Mesenchymal stem cell (in vitro differentiated cells and primary cell): Measurements from ENCODE around the gene PPM1D.

Source experiments
- DNase-seq: peaks from one replicate; pipeline ENCODE4 v3.0.0-alpha.2; 2013
- H2AFZ ChIP-seq: one replicate; pipeline ENCODE4 v1.6.1; 2013; ENCODE audit warnings: low read depth, mild to moderate bottlenecking, control low read depth, inconsistent platforms, low read length, moderate library complexity
- H2AK5ac ChIP-seq: 2 replicates; pipeline ENCODE4 v1.6.1; 2013; ENCODE audit warnings: low read length, moderate library complexity, mild to moderate bottlenecking, inconsistent platforms; ENCODE audit not compliant: severe bottlenecking
- H2BK120ac ChIP-seq: one replicate; pipeline ENCODE4 v1.6.1; 2013; ENCODE audit warnings: low read depth, mild to moderate bottlenecking, inconsistent platforms, low read length, moderate library complexity
- H2BK12ac ChIP-seq, 2 experiments: one replicate each; pipeline ENCODE4 v1.6.1; 2013; ENCODE audit warnings: inconsistent platforms in 2 of 2, low read length in 2 of 2, mild to moderate bottlenecking in 2 of 2, moderate library complexity in 2 of 2, control low read depth in 1 of 2
- H2BK15ac ChIP-seq: one replicate; pipeline ENCODE4 v1.6.1; 2013; ENCODE audit warnings: mild to moderate bottlenecking, low read depth, inconsistent platforms; ENCODE audit not compliant: poor library complexity, severe bottlenecking
- H2BK5ac ChIP-seq: 2 replicates; pipeline ENCODE4 v1.6.1; 2013; ENCODE audit warnings: low read depth, mild to moderate bottlenecking, low read length, control low read depth, inconsistent platforms; ENCODE audit not compliant: poor library complexity, severe bottlenecking
- H3K14ac ChIP-seq, 2 experiments: one replicate each; pipeline ENCODE4 v1.6.1; 2013; ENCODE audit warnings: inconsistent platforms in 2 of 2, low read length in 2 of 2, control low read depth in 1 of 2, mild to moderate bottlenecking in 1 of 2, moderate library complexity in 1 of 2
- H3K18ac ChIP-seq, 2 experiments: one replicate each; pipeline ENCODE4 v1.6.1; 2013; ENCODE audit warnings: inconsistent platforms in 2 of 2, low read length in 2 of 2, control low read depth in 1 of 2, low read depth in 1 of 2, mild to moderate bottlenecking in 1 of 2
- H3K23ac ChIP-seq, 2 experiments: one replicate each; pipeline ENCODE4 v1.6.1; 2013; ENCODE audit warnings: inconsistent platforms in 2 of 2, low read length in 2 of 2, mild to moderate bottlenecking in 2 of 2, moderate library complexity in 2 of 2, control low read depth in 1 of 2
- H3K27ac ChIP-seq: 2 replicates; pipeline ENCODE4 v1.5.1; 2013; ENCODE audit warnings: mild to moderate bottlenecking, moderate library complexity, low read length, control low read depth, inconsistent platforms; ENCODE audit not compliant: poor library complexity, severe bottlenecking
- H3K27me3 ChIP-seq, 2 experiments: 2 replicates each; pipeline versions ENCODE4 v1.6.1 to v1.7.0; 2013; ENCODE audit warnings: low read length in 2 of 2, mild to moderate bottlenecking in 2 of 2, moderate library complexity in 2 of 2, control low read depth in 1 of 2, inconsistent platforms in 1 of 2; ENCODE audit not compliant: control insufficient read depth in 1 of 2, insufficient read depth in 1 of 2
- H3K36me3 ChIP-seq, 2 experiments: 2 replicates each; pipeline versions ENCODE4 v1.6.1 to v1.7.0; 2013; ENCODE audit warnings: low read length in 2 of 2, control low read depth in 1 of 2, inconsistent platforms in 1 of 2, low read depth in 1 of 2, mild to moderate bottlenecking in 1 of 2; ENCODE audit not compliant: insufficient read depth in 2 of 2, control insufficient read depth in 1 of 2
- H3K4ac ChIP-seq, 2 experiments: one replicate each; pipeline ENCODE4 v1.6.1; 2013; ENCODE audit warnings: inconsistent platforms in 2 of 2, low read length in 2 of 2, mild to moderate bottlenecking in 2 of 2, moderate library complexity in 2 of 2, control low read depth in 1 of 2, low read depth in 1 of 2
- H3K4me1 ChIP-seq: 2 replicates; pipeline ENCODE4 v1.6.1; 2013; ENCODE audit warnings: low read depth, low read length, control low read depth; ENCODE audit not compliant: control insufficient read depth, insufficient read depth
- H3K4me2 ChIP-seq: 2 replicates; pipeline ENCODE4 v1.6.1; 2013; ENCODE audit warnings: low read length, mild to moderate bottlenecking, inconsistent platforms; ENCODE audit not compliant: poor library complexity, severe bottlenecking
- H3K4me3 ChIP-seq, 2 experiments: 2 replicates each; pipeline versions ENCODE4 v1.5.1 to v1.7.0; 2013; ENCODE audit warnings: low read length in 2 of 2, mild to moderate bottlenecking in 2 of 2, control low read depth in 1 of 2, low read depth in 1 of 2; ENCODE audit not compliant: insufficient read depth in 1 of 2
- H3K79me1 ChIP-seq: replicated peaks from 2 replicates; pipeline ENCODE4 v1.6.1; 2013; ENCODE audit warnings: mild to moderate bottlenecking, control low read depth, low read length, inconsistent platforms; ENCODE audit not compliant: poor library complexity, severe bottlenecking
- H3K9ac ChIP-seq: 2 replicates; pipeline ENCODE4 v1.7.0; 2013; ENCODE audit warnings: mild to moderate bottlenecking, low read length, moderate library complexity
- H3K9me3 ChIP-seq: 2 replicates; pipeline ENCODE4 v1.7.0; 2013; ENCODE audit warnings: mild to moderate bottlenecking, low read length; ENCODE audit not compliant: control insufficient read depth
- H4K8ac ChIP-seq: one replicate; pipeline ENCODE4 v1.6.1; 2013; ENCODE audit warnings: inconsistent platforms, mild to moderate bottlenecking, low read length, moderate library complexity
- H4K91ac ChIP-seq: one replicate; pipeline ENCODE4 v1.6.1; 2013; ENCODE audit warnings: mild to moderate bottlenecking, low read length, inconsistent platforms
- WGBS: methylation state at CpG from one replicate; pipeline ENCODE4 v1.1.7; 2013; ENCODE audit warnings: mixed read lengths; 5-methylcytosine and 5-hydroxymethylcytosine counted together

Gene PPM1D

GRCh38 chr17:60675997-60676396 is 76.0 kb downstream of the PPM1D start:
- no peak overlapping the region for H3K9ac ChIP-seq
- no peak overlapping the region for H3K27ac ChIP-seq
- no peak overlapping the region for H2BK15ac ChIP-seq
- no peak overlapping the region for H2AFZ ChIP-seq
- no peaks in the 10 kb centered on the region for H3K27me3 ChIP-seq
- no peak overlapping the region for H3K23ac ChIP-seq
- no peak overlapping the region for H4K8ac ChIP-seq
- no peak overlapping the region for H3K4me2 ChIP-seq
- no peak overlapping the region for H3K18ac ChIP-seq
- peaks cover 0 to 4% of the 10 kb centered on the region in 2 experiments for H3K36me3 ChIP-seq
- no peak overlapping the region for H2BK120ac ChIP-seq
- 96% methylated on average over 5 of the region's 6 CpGs for WGBS
- H3K4ac ChIP-seq = no peak overlapping the region
- no peak overlapping the region for H2BK5ac ChIP-seq
- no peak overlapping the region for H4K91ac ChIP-seq
- no peak for DNase-seq
- no peak overlapping the region for H2BK12ac ChIP-seq
- peak overlapping the region in 1 of 2 experiments; percentile 85 for H3K4me3 ChIP-seq
- peaks cover 5% of the 10 kb centered on the region for H3K79me1 ChIP-seq
- peaks cover 3% of the 10 kb centered on the region for H3K4me1 ChIP-seq
- H3K9me3 ChIP-seq = no peaks in the 10 kb centered on the region
- no peak overlapping the region for H2AK5ac ChIP-seq
- H3K14ac ChIP-seq = no peak overlapping the region

DNA sequence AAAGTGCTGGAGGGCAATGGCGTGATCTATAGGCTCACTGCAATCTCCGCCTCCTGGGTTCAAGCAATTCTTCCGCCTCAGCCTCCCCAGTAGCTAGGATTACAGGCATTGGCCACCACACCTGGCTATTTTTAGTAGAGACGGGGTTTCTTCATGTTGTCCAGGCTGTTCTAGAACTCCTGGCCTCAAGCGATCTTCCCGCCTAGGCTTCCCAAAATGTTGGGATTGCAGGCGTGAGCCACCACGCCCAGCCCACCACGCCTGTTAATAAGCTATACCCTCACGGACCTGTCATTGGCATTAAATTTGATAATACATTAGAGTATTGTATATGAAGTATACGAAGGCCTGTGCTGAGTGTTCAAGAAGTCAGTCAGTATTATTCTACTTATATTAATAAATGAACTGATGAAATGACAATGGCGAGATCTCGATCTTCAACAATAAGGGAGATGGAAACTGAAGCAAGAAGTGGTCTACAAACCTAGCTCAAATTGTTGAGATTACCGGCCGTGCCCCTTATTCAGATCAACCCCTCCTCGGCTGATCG is 76.8 kb downstream of the PPM1D start:
- H3K23ac ChIP-seq = no peak overlapping the region
- H2BK5ac ChIP-seq = no peak overlapping the region
- no peak overlapping the region for H2AFZ ChIP-seq
- H2BK12ac ChIP-seq = no peak overlapping the region
- H3K79me1 ChIP-seq = peaks cover 5% of the 10 kb centered on the region
- H2AK5ac ChIP-seq = no peak overlapping the region
- H3K27ac ChIP-seq = no peak overlapping the region
- peak overlapping the region; percentile 85 to 94 for H3K4me3 ChIP-seq
- H3K27me3 ChIP-seq = no peaks in the 10 kb centered on the region
- H3K9ac ChIP-seq = peak overlapping the region; percentile 89
- DNase-seq = no peak
- H3K18ac ChIP-seq = no peak overlapping the region
- H3K4me1 ChIP-seq = peaks cover 3% of the 10 kb centered on the region
- no peak overlapping the region for H4K8ac ChIP-seq
- 43% methylated on average over 14 of the region's 17 CpGs for WGBS
- H3K9me3 ChIP-seq = no peaks in the 10 kb centered on the region
- H4K91ac ChIP-seq = no peak overlapping the region
- peak overlapping the region in 1 of 2 experiments; percentile 84 for H3K4ac ChIP-seq
- no peak overlapping the region for H2BK120ac ChIP-seq
- H2BK15ac ChIP-seq = no peak overlapping the region
- H3K36me3 ChIP-seq = peaks cover 0 to 5% of the 10 kb centered on the region in 2 experiments
- no peak overlapping the region for H3K14ac ChIP-seq
- H3K4me2 ChIP-seq = peak overlapping the region; percentile 91

DNA sequence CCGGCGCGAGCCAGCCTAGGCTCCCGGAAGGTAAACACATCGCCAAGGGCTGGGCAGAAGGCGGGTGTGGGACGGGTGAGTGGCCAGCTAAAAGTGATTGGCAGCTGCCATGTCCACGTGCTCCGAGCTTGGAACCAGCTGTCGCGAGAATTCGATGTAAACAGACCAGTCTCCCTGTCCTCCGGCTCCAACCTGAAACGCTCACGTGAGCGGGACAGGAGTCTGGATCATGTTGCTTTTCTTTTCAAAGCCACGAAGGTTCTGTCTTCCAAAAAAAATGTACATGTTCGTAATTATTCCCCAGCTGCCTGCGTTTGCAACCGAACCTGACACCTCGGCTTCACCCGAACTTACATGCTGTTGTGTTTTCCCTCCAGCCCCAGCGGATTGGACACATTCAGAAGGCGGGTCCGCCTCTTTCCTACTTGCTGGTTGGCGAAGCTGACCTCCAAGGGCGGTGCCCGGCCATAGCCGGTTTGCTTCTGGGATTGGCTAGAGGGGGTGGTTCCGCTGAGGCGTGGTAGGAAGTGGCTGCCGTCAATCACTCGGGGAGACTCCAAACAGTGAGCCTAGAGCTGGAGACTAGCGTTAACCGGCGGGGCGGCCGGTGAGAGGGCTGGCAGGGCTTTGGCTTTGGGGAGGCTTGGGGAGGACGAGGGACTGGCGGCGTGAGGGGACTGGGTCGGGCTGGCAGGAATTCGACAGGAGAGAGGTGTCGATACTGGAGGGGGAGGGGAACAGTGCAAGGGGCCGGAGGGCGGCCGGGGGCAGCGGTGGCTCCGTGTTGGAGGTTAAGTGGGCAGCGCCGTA is 77.5 kb downstream of the PPM1D start, which contains the start of gene BCAS3:
TSS of gene BCAS3 (plus strand) at position 544 of the 810 bp plus-strand sequence.
- no peak within 1 kb of the TSS for H2AK5ac ChIP-seq
- under 1% methylated on average over 51 of the region's 51 CpGs for WGBS
- peak within 1 kb of the TSS; percentile 59 for H4K91ac ChIP-seq
- H3K4me2 ChIP-seq = peak within 1 kb of the TSS; percentile 91
- H3K9ac ChIP-seq = peak within 1 kb of the TSS; percentile 89
- peak within 1 kb of the TSS; percentile 75 for H2AFZ ChIP-seq
- H3K36me3 ChIP-seq = peaks cover 0 to 9% of the 10 kb centered on the region in 2 experiments
- peak within 1 kb of the TSS in 1 of 2 experiments; percentile 84 for H3K4ac ChIP-seq
- peak within 1 kb of the TSS; percentile 94 for H4K8ac ChIP-seq
- peaks cover 3% of the 10 kb centered on the region for H3K4me1 ChIP-seq
- no peaks in the 10 kb centered on the region for H3K27me3 ChIP-seq
- H3K4me3 ChIP-seq = peak within 1 kb of the TSS; percentile 85 to 94
- peak within 1 kb of the TSS; percentile 67 for H2BK15ac ChIP-seq
- H3K18ac ChIP-seq = peak within 1 kb of the TSS; percentile 71 to 85
- no peaks in the 10 kb centered on the region for H3K9me3 ChIP-seq
- H2BK120ac ChIP-seq = peak within 1 kb of the TSS; percentile 71
- peak within 1 kb of the TSS in 1 of 2 experiments; percentile 94 for H3K23ac ChIP-seq
- peaks cover 5% of the 10 kb centered on the region for H3K79me1 ChIP-seq
- peak; percentile 99 for DNase-seq
- H3K14ac ChIP-seq = peak within 1 kb of the TSS in 1 of 2 experiments; percentile 53
- H3K27ac ChIP-seq = peak within 1 kb of the TSS; percentile 53
- no peak within 1 kb of the TSS for H2BK12ac ChIP-seq
- H2BK5ac ChIP-seq = no peak within 1 kb of the TSS

DNA sequence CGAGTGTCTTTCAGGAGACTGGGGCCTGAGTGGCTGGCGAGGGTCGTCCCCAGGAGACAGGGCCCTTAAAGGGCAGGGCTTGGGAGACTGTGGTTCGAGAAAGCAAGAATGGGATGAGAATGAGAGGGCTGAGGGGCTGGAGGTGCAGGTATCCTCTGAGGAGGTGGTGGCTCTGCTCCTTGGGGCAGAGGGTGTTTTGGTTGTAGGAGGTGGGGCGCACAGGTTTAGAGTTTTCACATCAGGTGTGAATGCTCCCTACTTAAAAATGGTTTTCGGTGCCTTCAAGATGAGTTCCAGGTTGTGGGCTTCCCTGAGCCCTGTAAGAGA is 78.1 kb downstream of the PPM1D start:
- WGBS = 16% methylated on average over 5 of the region's 6 CpGs
- peak overlapping the region; percentile 85 to 94 for H3K4me3 ChIP-seq
- H2BK120ac ChIP-seq = peak overlapping the region; percentile 71
- peak overlapping the region in 1 of 2 experiments; percentile 26 for H3K14ac ChIP-seq
- no peak overlapping the region for H2BK5ac ChIP-seq
- no peak overlapping the region for H4K91ac ChIP-seq
- peaks cover 0 to 9% of the 10 kb centered on the region in 2 experiments for H3K36me3 ChIP-seq
- H2AFZ ChIP-seq = peak overlapping the region; percentile 20
- peak overlapping the region; percentile 78 for H3K4me2 ChIP-seq
- H3K23ac ChIP-seq = no peak overlapping the region
- no peak overlapping the region for H2BK12ac ChIP-seq
- H3K9ac ChIP-seq = peak overlapping the region; percentile 89
- no peak overlapping the region for H2BK15ac ChIP-seq
- no peak overlapping the region for H3K27ac ChIP-seq
- H3K27me3 ChIP-seq = no peaks in the 10 kb centered on the region
- H4K8ac ChIP-seq = peak overlapping the region; percentile 94
- no peaks in the 10 kb centered on the region for H3K9me3 ChIP-seq
- no peak overlapping the region for H2AK5ac ChIP-seq
- peaks cover 5% of the 10 kb centered on the region for H3K79me1 ChIP-seq
- DNase-seq = no peak
- H3K4ac ChIP-seq = no peak overlapping the region
- H3K4me1 ChIP-seq = peaks cover 3% of the 10 kb centered on the region
- H3K18ac ChIP-seq = peak overlapping the region; percentile 71 to 85
